Ishikawa (cell line): Measurements from ENCODE around the gene LURAP1L.

Experiments used
- CEBPB ChIP-seq: IDR thresholded peaks from 2 replicates; pipeline ENCODE4 v1.6.1; 2012
- CREB1 ChIP-seq: IDR thresholded peaks from 2 replicates; pipeline ENCODE4 v1.6.1; 2012; ENCODE audit warnings: low read depth
- EGR1 ChIP-seq: IDR thresholded peaks from 2 replicates; pipeline ENCODE4 v1.6.1; 2012
- EP300 ChIP-seq: IDR thresholded peaks from 2 replicates; pipeline ENCODE4 v1.6.1; 2012; ENCODE audit warnings: borderline replicate concordance
- FOXM1 ChIP-seq: IDR thresholded peaks from 2 replicates; pipeline ENCODE4 v1.6.1; 2012; ENCODE audit warnings: low read depth, borderline replicate concordance
- MAX ChIP-seq: IDR thresholded peaks from 2 replicates; pipeline ENCODE4 v1.6.1; 2012
- NFIC ChIP-seq: IDR thresholded peaks from 2 replicates; pipeline ENCODE4 v1.6.1; 2012
- RAD21 ChIP-seq: IDR thresholded peaks from 2 replicates; pipeline ENCODE4 v1.6.1; 2012; ENCODE audit warnings: low read depth
- REST ChIP-seq: IDR thresholded peaks from 2 replicates; pipeline ENCODE4 v1.6.1; 2012; ENCODE audit warnings: low read depth, mild to moderate bottlenecking
- TAF1 ChIP-seq: IDR thresholded peaks from 2 replicates; pipeline ENCODE4 v1.6.1; 2012; ENCODE audit warnings: low read depth, mild to moderate bottlenecking
- TCF12 ChIP-seq: IDR thresholded peaks from 2 replicates; pipeline ENCODE4 v1.6.1; 2012; ENCODE audit warnings: low read depth
- TEAD4 ChIP-seq: IDR thresholded peaks from 2 replicates; pipeline ENCODE4 v1.6.1; 2012
- USF1 ChIP-seq: IDR thresholded peaks from 2 replicates; pipeline ENCODE4 v1.6.1; 2012
- YY1 ChIP-seq: IDR thresholded peaks from 2 replicates; pipeline ENCODE4 v1.6.1; 2012; ENCODE audit warnings: low read depth
- ZBTB7A ChIP-seq: IDR thresholded peaks from 2 replicates; pipeline ENCODE4 v1.6.1; 2012; ENCODE audit warnings: low read depth

The LURAP1L gene

GRCh38 chr9:12813960-12814876 lies 39.4 kb downstream of the LURAP1L start:
- TF ChIP-seq TEAD4, result peak; percentile 65
- 0 out of 2 replicates have a peak, but pooled peaks have one; percentile 20 for TF ChIP-seq CREB1
- no peak for TF ChIP-seq EGR1
- no peak for TF ChIP-seq TCF12
- TF ChIP-seq USF1, result peak; percentile 50; the same call in 1 of the 2 replicates
- TF ChIP-seq MAX, result peak; percentile 51
- TF ChIP-seq CEBPB, result peak; percentile 93
- peak; percentile 29; the same call in 1 of the 2 replicates for TF ChIP-seq EP300
- peak; percentile 34; the same call in 1 of the 2 replicates for TF ChIP-seq YY1

- TF ChIP-seq EP300 (no peak), TCF12 (no peak), ZBTB7A (no peak), CEBPB (no peak), CREB1 (no peak), YY1 (no peak), TEAD4 (no peak), NFIC (no peak), USF1 (no peak), EGR1 (no peak), REST (no peak), FOXM1 (no peak), RAD21 (no peak), TAF1 (no peak)
Measured at GRCh38 chr9:12814877-12815237, 40.0 kb downstream of the LURAP1L start.

GRCh38 chr9:12815888-12816287 lies 41.1 kb downstream of the LURAP1L start:
- TF ChIP-seq EGR1 (no peak), CREB1 (no peak), ZBTB7A (no peak), YY1 (no peak), USF1 (no peak), REST (no peak), NFIC (no peak), TAF1 (no peak), RAD21 (no peak)

- TF ChIP-seq RAD21, result no peak
- no peak for TF ChIP-seq ZBTB7A
- no peak for TF ChIP-seq TAF1
- TF ChIP-seq MAX, result no peak
- TF ChIP-seq USF1, result no peak
- TF ChIP-seq YY1, result no peak
Measured at GRCh38 chr9:12816656-12817101, 41.9 kb downstream of the LURAP1L start.

GRCh38 chr9:12817702-12818101 lies 42.9 kb downstream of the LURAP1L start:
- TF ChIP-seq USF1 (no peak), TCF12 (no peak), FOXM1 (no peak), NFIC (no peak), MAX (no peak), CEBPB (no peak), TEAD4 (no peak), REST (no peak), EP300 (no peak), CREB1 (no peak), TAF1 (no peak), EGR1 (no peak)
